ENCODE data around the gene SMPD3.

Gene SMPD3

GRCh38 chr16:68432701-68433100 lies 15.6 kb downstream of the SMPD3 start:
- DNase-seq, result no peak

GRCh38 chr16:68429076-68429854 lies 19.0 kb downstream of the SMPD3 start:
- no peak for DNase-seq

- DNase-seq, result no peak
These were observed 20.5 kb downstream of the SMPD3 start for GRCh38 chr16:68427649-68428303.

- DNase-seq, result no peak
These were observed 22.0 kb downstream of the SMPD3 start for GRCh38 chr16:68426347-68426652.

DNA sequence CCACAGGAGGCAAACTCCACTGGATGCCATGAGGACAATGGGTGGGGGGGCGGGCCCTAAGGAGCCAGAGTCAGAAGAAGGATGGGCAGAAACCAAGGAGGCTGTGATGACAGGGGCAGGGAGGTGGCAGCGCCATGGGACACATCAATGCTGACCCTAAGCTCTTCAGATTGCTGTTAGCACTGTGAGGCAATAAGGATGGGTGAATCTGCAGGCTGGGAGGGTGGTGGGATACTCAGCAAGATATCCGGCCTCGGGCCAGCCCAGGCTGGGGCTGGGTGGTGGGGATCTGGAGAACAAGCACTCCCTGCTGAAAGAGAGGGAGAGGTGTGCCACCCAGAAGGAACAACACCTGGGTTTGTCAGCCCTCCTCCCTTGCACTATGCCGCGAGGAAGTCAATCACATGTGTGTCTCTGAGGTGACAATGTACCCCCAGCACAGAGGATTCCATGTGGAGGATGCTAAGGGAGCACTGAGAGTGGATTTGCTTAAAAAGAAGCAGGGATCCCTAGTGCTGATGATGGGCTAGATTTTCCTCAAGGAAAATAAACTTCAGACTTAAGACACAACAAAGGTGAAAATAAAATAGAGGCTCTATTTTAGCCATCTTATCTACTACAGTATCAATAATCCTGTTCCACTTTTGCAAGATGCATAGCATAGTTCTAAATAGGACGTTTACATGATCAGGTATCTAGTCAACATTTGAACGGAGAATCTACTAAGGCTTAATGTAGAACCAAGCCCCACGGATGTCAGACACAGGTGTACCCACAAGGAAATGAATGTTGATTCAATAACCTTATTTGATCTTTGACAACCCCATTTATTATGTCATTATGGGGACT lies 22.6 kb downstream of the SMPD3 start:
- DNase-seq, result no peak

- no peak for DNase-seq
These were observed 24.5 kb downstream of the SMPD3 start for GRCh38 chr16:68423771-68424170.

- DNase-seq, result no peak
These were observed 25.8 kb downstream of the SMPD3 start for GRCh38 chr16:68422396-68422960.

GRCh38 chr16:68421076-68421475 lies 27.2 kb downstream of the SMPD3 start:
- DNase-seq, result no peak

DNA sequence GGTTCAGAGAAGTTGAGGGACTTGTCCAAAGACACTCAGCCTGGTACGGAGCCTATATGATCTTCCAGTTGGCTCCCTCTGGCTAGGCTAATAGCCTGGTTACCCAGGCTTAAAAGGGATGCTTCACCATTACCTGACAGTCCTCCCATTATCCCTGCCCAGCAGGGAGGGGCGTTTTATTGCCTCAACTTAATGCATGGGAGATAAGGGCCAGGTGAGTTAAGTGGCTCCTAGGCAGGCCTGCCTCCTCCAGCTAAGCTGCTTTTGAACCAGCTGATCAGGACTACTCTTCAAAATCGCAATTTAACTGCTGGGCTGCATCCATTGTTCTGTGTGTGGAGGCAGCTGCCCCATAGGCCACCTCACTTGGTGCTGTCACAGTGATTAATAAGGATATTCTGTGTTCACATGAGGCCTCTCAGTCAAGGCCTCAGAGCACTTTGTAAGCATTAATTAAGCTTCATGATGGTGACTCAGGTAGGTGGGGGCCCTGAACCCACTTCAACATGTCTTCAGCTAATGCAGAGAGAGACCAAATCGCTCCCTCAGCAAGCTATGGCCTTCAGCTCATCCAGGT lies 27.9 kb downstream of the SMPD3 start:
- DNase-seq, result peak; percentile 94

DNA sequence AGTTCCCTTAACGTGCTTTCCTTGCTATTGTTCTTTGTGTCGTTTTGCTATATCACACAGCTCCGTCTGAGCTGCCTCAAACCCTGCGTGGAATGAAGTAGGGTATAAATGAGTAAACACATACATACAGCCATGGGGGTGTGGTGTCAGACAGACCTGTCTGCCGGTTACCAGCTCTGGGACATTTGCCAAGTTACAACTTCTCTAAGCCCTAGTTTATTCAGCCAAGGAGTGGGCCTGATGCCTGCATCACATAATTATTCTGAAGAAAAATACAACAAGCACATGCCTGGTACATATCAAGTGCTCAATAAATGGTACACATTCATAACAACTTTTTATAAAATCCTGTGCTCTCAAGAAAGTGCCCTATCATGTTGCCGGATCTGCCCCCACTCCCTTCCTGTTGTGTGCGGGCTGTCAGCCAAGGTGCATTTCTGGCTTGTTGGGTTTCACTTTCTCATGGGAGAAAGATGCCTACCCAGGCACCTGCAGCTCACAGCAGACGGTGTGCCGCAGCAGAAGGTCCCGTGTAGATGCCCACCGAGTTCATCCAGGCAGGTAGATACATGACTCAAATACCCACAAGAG lies 30.5 kb downstream of the SMPD3 start:
- DNase-seq, result peak; percentile 86

DNA sequence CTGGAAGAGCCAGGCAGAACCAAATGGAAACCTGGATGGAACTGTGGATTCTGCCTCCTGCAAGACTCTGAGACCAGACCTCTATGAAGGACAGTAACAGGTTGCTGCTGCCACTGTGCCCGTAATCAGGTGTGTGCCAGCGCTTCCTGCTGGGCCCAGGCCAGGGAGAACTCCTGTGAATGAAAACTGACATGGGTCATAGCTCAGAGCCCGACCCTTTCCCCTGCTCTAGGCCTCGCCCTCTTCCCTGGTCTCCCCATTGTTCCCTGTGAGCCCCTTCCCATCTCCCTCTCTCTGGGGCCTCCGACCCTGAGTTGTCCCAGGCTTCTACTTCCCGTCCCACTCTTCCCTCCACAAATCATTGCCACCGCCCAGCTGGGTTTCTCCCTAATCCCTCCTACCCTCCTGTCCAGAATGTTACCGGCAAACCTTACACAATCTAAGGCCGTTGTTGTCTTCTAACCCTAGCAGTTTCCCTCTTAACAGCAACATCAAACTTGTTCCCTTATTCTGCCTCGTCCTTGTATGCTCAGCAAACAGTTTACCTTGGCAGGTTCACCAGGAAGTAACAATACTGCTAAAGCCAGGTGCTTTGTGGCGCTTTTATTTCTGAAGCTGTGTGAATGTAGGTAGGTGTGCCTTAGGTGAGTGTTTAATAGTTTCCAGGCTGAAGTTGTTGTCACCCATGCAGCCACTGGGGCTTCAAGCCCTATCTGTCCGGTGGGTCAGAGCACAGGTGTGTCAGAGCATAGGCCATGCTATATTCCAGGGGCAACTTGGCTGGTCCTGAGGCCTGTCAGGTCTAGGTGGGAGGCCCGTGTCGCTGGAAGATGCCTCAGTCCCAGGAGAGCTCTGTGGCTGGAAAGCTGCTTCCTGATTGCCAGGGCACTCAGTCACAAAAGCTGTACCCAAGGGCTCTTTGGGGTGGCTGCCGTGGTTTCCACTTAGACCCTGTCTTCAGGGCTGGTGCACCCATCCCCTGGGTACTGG lies 32.0 kb downstream of the SMPD3 start:
- peak; percentile 83 for DNase-seq

DNA sequence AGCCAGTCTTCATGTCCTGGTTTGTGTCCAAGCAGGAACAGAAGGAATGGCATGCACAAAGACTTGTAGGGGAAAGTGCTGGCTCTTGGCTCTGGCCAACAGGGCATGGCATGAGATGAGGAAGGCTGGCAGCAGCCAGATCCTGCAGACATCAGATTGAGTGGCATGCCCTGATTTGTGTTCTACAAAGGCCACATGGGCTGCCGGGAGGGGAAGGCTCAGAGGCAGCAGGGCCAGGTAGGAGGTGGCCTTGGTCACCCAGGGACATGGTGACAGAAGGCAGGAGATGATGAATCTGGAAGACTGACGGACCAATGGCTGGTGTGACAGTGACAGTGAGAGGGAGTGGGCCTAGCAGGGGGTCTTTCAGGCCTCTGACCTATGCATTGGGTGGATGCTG lies 33.7 kb downstream of the SMPD3 start:
- DNase-seq, result no peak

DNA sequence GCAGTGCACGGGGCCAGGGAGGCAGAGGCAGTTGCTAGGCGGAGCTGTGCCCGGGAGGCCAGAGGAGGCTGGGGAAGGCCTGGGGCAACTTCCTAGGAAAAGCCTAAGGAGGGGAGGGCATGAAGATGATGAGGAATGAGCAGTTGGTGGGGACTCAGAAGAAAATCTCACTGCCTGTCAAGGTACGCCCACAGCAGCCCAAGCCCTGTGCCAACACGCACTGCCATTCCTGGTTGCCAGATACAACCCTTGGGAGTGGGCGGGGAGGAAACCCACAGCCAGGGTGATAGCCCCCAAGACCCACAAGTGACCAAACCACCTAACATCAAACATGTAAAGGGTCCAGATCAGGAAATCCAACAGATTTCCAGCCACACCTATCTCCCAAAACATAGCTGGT lies 36.2 kb downstream of the SMPD3 start:
- no peak for DNase-seq

DNA sequence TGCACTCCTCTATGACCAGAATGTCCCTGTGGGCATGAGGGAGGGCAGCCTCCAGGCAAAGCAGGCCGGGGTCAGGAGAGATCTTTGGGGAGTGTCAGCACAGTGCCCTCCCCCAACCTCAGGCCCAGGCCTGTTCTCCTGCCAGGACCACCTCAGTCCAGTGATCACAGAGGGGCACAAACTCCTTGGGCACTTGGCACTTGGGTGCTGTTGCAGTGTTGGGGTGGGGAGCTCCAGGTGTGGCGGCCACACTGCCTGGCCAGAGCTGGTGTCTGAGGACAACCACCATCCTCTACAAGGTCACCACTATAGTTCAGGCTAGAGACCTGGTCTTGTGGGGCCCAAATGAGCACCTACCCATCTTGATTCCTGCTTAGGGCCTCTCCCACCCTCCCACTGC lies 37.2 kb downstream of the SMPD3 start:
- no peak for DNase-seq

DNA sequence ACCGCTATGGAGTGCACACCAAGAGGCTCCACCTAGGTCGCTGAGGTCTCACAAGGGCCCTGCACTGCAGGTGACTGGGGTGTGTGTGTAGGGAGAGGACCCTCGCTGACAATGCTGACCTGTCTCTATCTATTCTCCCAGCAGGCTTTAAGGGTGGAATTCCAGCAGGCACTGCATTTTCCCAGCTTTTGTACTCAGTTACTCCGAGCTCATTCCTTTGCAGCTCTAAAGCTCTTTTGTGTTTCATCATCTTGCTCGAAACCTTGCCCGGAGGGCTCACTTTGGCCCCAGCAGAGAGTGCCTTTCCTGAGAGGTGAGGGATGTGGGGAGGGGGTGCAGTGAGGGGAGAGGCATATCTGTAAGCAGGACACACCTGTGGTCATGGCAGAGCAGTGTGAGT lies 39.3 kb downstream of the SMPD3 start:
- DNase-seq, result no peak

GRCh38 chr16:68408428-68408827 lies 39.9 kb downstream of the SMPD3 start:
- DNase-seq, result no peak

GRCh38 chr16:68406458-68407152 lies 41.7 kb downstream of the SMPD3 start:
- DNase-seq, result peak; percentile 17

DNA sequence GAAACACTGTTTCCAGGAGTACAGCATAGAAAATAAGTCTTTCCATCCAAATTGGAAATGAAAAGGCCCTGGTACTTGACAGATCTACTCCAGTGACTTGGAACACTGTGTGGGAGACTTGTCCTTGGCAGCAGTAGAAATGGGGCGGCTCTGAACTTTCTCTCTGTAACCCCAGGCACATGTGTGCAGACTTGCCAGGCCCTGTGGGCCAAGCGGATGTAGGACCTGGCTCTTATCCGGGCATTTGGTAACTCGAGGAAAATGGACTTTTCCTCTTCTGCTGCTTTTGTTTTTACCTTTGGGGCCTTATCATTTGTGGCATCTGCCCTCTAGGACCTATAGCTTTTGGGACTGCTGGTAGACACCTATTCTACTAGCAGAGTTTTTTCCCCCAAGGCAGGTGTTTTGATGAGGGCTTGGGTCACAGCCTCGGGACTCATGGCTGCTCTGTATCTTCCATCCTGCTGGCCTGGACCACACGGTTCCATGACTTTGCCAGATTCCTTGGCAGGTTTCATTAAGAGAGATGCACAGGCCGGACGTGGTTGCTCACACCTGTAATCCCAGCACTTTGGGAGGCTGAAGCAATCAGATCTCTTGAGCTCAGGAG lies 43.5 kb downstream of the SMPD3 start:
- DNase-seq, result no peak

- no peak for DNase-seq
These were observed 44.6 kb downstream of the SMPD3 start for GRCh38 chr16:68403704-68404103.

- no peak for DNase-seq
These were observed 45.1 kb downstream of the SMPD3 start for GRCh38 chr16:68403177-68403576.

GRCh38 chr16:68402748-68403040 lies 45.6 kb downstream of the SMPD3 start:
- no peak for DNase-seq

Data from NCI-H510A treated with DMSO at 0.1 percent for 48 hours (cell line).